ENCODE data around the gene TCAIM.

TCAIM gene

DNA sequence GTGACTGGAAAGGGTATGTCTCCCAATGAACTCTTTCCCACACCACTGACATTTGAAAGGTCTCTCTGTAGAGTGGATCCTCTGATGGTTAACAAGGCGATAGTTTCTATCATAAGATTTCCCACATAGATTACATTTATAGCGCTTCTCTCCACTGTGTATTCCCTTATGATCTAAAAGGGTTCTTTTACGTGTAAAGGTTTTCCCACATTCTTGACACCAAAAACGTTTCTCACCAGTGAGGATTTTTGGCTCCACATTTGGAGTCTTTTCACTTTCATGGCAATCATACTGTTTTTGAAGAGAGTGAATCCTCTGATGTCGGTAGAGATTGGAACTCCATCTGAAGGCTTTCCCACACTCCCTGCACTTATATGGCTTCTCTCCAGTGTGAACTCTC is 108.4 kb downstream of the TCAIM start:
- no peak for DNase-seq

DNA sequence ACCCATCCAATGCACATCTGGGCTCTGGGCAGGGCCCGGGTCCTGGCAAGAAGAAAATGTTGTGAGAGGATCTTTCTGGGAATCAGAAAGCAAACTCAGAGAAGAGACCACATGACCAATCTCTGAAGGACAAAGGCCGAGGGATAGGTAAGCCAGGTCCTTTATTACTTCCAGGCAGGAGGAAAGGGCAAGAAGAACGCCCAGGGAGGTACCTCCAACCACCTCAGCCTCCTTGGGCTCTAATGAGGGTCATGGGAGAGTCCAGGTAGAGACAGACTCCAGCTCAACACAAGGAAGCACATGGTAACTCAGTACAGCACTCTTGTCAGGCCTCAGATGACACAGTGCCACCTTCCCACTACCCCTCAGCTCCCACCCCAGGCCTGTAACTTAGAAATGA is 112.9 kb downstream of the TCAIM start:
- no peak for DNase-seq

DNA sequence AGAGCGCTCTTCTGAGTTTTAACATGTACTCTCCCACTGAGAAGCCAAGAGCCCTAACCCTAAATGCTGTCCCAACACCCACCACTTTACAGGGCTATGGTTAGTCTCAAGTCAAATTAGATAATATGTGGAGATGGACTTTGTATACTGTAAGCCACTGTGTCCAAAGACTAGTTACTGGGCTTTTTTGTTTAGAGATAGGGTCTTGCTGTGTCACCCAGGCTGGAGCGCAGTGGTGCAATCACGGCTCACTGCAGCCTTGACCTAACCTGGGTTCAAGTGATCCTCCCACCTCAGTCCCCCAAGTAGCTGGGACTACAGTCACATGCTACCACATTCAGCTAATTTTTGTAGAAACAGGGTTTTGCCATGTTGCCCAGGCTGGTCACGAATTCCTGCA is 115.7 kb downstream of the TCAIM start:
- no peak for DNase-seq

DNA sequence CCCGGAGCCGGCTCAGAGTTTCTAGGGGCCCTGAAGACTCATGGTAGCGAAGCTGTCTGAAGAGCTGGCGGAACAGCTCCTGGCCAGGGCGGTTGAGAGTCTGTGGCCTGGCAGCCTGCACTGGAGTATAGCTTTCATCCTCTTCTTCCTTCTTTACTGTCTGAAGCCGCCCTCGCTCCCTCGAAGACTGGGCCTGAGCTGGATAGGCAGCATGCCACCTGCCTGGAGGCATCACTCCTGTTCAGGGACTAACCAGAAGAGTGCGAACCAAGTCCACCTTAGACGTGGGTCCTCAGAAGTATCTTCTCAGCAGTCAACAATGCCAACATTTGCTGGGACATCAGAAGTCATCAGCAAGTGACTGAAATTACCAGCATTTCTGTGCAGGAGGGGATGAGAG is 116.8 kb downstream of the TCAIM start:
- no peak for DNase-seq

Measured in NCI-H524 (cell line).